Measurements from ENCODE around the gene MPHOSPH10. TPM values are rescaled to one million over a fixed set of nuclear protein-coding genes. Genes with fewer than 3 reads are reported as not detected.

Gene MPHOSPH10
- total and polyA plus RNA-seq, 2 of the 4 experiments (the other 2 are of a cell fraction) = 5.4 to 11.2 TPM

DNA sequence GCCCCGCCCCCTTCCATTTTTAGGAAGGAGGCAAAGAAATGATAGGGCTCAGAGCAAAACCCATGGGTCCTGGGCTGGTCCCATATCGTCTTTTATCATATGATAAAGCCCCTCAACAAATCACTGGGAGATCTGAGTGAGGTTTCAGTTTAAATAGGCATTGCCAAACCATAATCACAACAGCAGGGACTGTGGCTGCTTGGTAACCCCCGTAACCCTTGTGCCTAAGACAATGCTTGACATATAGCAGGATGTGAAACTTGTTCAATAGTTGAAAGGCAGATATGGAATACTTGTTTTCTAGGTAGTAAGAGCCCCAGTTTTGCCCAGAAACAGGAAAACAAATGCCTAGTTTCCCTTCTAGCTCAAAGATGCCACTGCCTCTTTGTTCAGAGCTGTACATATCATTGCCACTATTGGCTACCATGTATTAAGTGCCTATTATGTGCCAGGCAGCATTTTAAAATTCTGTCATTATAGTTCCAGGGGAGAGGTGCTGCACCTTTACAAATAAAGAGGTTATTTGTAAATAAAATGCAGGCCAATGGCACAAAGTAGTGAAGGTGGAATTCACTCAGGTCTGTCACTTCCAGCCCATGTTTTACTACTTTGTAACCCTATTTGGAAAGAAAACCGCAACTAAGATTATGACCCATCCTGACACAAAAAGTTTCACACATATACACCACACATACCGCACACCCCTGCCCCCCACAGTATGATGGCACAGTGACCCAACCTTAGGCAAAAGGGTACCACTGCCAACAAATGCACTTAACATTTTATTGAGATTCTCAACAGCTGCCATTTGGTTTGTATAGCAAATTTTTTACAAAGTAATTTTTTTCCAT, 47.8 kb upstream of the MPHOSPH10 start:
- H3K9ac ChIP-seq (ENCODE audit: low read depth, low read length) = no peak overlapping the region
- H3K4me1 ChIP-seq (ENCODE audit: control insufficient read depth, insufficient read depth, low read length) = no peaks in the 10 kb centered on the region; the same call in 1 of the 2 replicates
- no peak overlapping the region for H2BK15ac ChIP-seq (ENCODE audit: low read depth, low read length)
- ATAC-seq (ENCODE audit: low read depth) (no peak), DNase-seq (no peak)
- no peak overlapping the region for H3K18ac ChIP-seq (ENCODE audit: low read depth, low read length)
- ChIA-PET CTCF (no interaction called here), POLR2A (ENCODE audit: unreplicated experiment) (no interaction called here)
- H4K8ac ChIP-seq (ENCODE audit: low read depth in 2 of 2, low read length in 2 of 2) = no peak overlapping the region
- H2BK20ac ChIP-seq (ENCODE audit: low read depth, low read length) = no peak overlapping the region
- H3K23ac ChIP-seq (ENCODE audit: low read depth, low read length) = no peak overlapping the region
- no peaks in the 10 kb centered on the region for H3K9me3 ChIP-seq (ENCODE audit: control insufficient read depth, insufficient read depth, low read length)
- H3K14ac ChIP-seq (replicated peaks; ENCODE audit: low read depth, low read length) = no peak overlapping the region
- TF ChIP-seq USF2 (IDR thresholded peaks at IDR 0.05; ENCODE audit: low read depth, low read length) (no peak), RAD21 (IDR thresholded peaks at IDR 0.05; ENCODE audit: low read length) (no peak), CHD1 (IDR thresholded peaks at IDR 0.05; ENCODE audit: low read depth, low read length) (no peak), SMC3 (IDR thresholded peaks at IDR 0.05; ENCODE audit: low read depth, low read length) (no peak), FOS (IDR thresholded peaks at IDR 0.05; ENCODE audit: low read depth, low read length) (no peak), MAFK (IDR thresholded peaks at IDR 0.05; ENCODE audit: low read depth, low read length) (no peak), RCOR1 (IDR thresholded peaks at IDR 0.05; ENCODE audit: insufficient replicate concordance, low read length) (no peak)
- TF ChIP-seq, protein P1, sequence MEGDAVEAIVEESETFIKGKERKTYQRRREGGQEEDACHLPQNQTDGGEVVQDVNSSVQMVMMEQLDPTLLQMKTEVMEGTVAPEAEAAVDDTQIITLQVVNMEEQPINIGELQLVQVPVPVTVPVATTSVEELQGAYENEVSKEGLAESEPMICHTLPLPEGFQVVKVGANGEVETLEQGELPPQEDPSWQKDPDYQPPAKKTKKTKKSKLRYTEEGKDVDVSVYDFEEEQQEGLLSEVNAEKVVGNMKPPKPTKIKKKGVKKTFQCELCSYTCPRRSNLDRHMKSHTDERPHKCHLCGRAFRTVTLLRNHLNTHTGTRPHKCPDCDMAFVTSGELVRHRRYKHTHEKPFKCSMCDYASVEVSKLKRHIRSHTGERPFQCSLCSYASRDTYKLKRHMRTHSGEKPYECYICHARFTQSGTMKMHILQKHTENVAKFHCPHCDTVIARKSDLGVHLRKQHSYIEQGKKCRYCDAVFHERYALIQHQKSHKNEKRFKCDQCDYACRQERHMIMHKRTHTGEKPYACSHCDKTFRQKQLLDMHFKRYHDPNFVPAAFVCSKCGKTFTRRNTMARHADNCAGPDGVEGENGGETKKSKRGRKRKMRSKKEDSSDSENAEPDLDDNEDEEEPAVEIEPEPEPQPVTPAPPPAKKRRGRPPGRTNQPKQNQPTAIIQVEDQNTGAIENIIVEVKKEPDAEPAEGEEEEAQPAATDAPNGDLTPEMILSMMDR (conservative IDR thresholded peaks at IDR 0.05; ENCODE audit: low read depth, low read length) = no peak
- TF ChIP-seq, protein P2, sequence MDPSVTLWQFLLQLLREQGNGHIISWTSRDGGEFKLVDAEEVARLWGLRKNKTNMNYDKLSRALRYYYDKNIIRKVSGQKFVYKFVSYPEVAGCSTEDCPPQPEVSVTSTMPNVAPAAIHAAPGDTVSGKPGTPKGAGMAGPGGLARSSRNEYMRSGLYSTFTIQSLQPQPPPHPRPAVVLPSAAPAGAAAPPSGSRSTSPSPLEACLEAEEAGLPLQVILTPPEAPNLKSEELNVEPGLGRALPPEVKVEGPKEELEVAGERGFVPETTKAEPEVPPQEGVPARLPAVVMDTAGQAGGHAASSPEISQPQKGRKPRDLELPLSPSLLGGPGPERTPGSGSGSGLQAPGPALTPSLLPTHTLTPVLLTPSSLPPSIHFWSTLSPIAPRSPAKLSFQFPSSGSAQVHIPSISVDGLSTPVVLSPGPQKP (IDR thresholded peaks at IDR 0.05; ENCODE audit: borderline replicate concordance, low read depth, low read length) = no peak
- H2AK9ac ChIP-seq (replicated peaks; ENCODE audit: low read depth, low read length, poor library complexity) = no peak overlapping the region
- H3K27ac ChIP-seq (ENCODE audit: insufficient read depth, low read length) = no peak overlapping the region
- no peaks in the 10 kb centered on the region for H3K9me1 ChIP-seq (ENCODE audit: insufficient read depth, low read length)
- no TSS peak for BruUV-seq (replicated peaks)
- no peak overlapping the region for H2AFZ ChIP-seq (replicated peaks; ENCODE audit: low read length, poor library complexity)
- H3K4me3 ChIP-seq (ENCODE audit: insufficient read depth, low read depth, low read length) = no peak overlapping the region
- H3K27me3 ChIP-seq (ENCODE audit: control insufficient read depth, insufficient read depth, low read length) = no peaks in the 10 kb centered on the region
- H4K91ac ChIP-seq (ENCODE audit: insufficient read depth, low read depth, low read length) = no peak overlapping the region
- no peak overlapping the region for H3K4ac ChIP-seq (ENCODE audit: low read depth, low read length)
- peaks cover 16% of the 10 kb centered on the region for H3K36me3 ChIP-seq (ENCODE audit: control insufficient read depth, insufficient read depth, low read length)
- H3K79me1 ChIP-seq (ENCODE audit: low read depth in 1 of 2, low read length in 2 of 2) = no peaks in the 10 kb centered on the region
- H2BK120ac ChIP-seq (ENCODE audit: low read depth, low read length) = no peak overlapping the region
- no peaks in the 10 kb centered on the region for H4K20me1 ChIP-seq (ENCODE audit: insufficient read depth, low read length)
- WGBS, 2 experiments (ENCODE audit: extremely low coverage in 2 of 2, insufficient read length in 1 of 2) = no CpG with 5 or more reads among the region's 5 CpGs
- in situ Hi-C loops (cut with MboI; ENCODE audit: low sequenced_read_pairs) = no loop called here
- no peak overlapping the region for H2AK5ac ChIP-seq (ENCODE audit: low read depth, low read length)
- dilution Hi-C loops (cut with HindIII; ENCODE audit: low sequenced_read_pairs, unreplicated experiment) = no loop called here
- intact Hi-C loops (cut with micrococcal nuclease) = no loop called here
- no peak overlapping the region for H2BK5ac ChIP-seq (ENCODE audit: low read depth, low read length, poor library complexity, severe bottlenecking)
- no peak overlapping the region for H4K5ac ChIP-seq (ENCODE audit: low read depth, low read length)
- H3K4me2 ChIP-seq (ENCODE audit: low read depth, low read length) = no peak overlapping the region
- no peak overlapping the region for H3K56ac ChIP-seq (ENCODE audit: extremely low read depth, insufficient read depth, low read length)
